Embryonic facial prominence (tissue), 1 donor: ENCODE measurements around the gene PLCB1.

Source experiments
- DNase-seq: peaks from one replicate; pipeline ENCODE4 v3.0.0-alpha.2; 2016; ENCODE audit errors: extremely low spot score

PLCB1 gene

GRCh38 chr20:8246153-8246552, 114.1 kb downstream of the PLCB1 start:
- no peak for DNase-seq

GRCh38 chr20:8246716-8247115, 114.7 kb downstream of the PLCB1 start:
- DNase-seq: no peak

- DNase-seq: no peak
Observed at GRCh38 chr20:8248051-8248450, 116.0 kb downstream of the PLCB1 start.

DNA sequence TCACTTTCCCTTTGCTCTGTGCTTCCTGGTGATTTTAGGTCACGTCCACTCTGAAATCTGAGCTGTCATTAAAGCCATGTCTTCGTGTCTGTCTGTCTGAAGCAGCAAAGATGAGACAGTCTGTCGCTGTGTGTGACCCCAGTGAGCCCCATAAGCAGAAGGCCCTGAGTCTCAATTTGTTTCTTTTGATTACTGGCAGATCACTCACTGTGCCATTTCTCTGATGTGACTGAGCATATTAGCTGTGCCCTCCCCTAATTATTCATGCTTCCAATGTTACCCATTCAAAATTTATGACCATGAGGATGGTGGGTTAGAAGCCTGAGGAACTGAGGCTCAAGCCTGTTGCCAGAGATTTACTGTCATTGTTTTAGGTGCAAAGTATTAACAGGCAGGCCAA, 117.6 kb downstream of the PLCB1 start:
- DNase-seq: no peak

- DNase-seq: no peak
Observed at GRCh38 chr20:8250539-8251200, 118.6 kb downstream of the PLCB1 start.

- no peak for DNase-seq
Observed at GRCh38 chr20:8251201-8251575, 119.1 kb downstream of the PLCB1 start.

DNA sequence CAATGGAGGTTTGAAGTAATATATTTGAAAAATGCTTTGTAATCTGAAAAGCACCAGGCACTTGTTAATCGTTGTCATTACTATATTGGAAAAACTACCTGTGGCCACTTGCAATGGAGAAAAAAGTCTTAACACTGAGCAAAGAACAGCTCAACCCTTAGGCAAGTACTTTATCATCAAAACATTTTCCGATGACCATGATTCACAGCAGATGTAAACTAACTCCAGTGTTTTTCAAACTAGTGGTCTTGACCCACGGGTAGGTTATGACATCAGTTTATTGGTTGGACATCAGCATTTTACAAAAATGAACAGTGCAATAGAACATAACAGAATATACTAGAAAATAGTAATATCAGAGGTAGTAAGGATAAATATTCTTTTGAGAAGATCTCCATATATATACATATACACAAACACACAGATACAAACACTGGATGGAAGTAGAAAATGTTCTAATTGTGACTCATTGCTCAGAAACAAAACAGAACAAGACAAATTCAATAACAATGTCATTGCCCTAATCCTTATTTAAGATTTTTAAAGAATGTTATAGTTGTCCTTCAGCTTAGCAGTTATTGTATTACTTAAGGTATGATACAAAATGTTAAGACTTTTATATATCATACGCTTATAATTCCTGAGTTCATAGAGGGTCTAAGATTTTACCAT, 123.0 kb downstream of the PLCB1 start:
- no peak for DNase-seq

DNA sequence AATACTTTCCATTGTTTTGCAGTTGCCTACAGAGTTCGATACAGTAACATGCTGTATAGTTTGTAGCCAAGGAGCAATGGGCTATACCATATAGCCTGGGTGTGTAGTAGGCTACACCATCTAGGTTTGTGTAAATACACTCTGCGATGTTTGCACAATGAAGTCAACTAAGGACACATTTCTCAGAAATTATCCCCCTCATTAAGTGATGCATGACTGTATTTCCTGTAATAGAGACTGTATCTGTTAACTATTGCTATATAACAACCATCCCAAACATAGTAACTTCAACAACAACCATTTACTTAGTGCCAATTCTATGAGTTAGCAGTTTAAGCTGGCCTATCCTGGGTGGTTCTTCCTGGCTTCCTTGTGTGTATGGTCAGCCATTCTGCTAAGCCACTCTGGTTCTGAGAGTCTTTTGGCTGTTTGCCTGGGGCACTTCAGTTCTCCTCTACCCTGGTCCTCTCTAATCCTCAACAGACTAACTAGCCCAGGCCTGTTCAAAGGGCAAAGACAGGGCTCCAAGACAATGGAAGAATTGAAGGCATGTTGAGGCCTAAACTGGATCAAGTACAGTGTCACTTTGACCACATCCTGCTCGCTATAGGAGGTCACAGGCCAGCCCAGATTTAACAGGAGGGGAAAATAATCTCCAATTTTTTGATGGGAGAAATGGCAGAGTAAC, 124.0 kb downstream of the PLCB1 start:
- DNase-seq: no peak

DNA sequence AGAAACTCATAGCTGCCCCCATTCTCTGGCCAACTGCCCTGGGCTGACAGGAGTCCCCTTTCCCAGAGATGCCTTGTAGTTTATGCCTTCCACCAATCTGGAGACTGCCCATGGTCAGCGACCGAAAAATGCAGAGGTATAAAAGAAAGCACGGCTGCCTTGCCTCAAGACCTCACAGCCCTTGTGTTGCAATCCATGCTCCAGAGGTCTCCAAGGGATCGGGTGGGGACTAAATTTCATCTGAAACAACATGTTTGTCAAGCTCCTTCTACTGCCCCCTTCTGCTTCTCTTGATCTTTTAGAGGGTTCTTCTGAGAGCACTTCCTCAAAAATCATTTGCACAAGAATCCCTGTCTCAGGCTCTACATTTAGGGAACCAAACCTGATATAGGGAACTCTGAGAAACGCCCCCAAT, 128.8 kb downstream of the PLCB1 start:
- no peak for DNase-seq

DNA sequence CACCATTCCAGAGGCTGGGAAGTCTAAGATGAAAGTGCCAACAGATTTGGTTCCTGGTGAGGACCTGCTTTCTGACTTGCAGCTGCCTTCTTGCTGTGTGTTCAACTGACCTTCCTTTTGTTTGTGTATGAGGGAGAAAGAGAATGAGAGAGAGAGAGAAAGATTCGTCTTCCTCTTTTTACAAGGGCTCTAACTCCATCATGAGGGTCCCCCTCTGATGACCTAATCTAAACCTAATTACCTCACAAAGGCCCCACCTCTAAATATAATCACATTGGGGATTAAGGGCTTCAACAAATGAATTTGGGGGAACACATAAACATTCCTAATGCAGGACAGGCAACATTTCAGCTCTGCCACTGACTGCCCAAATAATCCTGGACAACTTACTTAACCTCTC, 130.7 kb downstream of the PLCB1 start:
- no peak for DNase-seq

DNA sequence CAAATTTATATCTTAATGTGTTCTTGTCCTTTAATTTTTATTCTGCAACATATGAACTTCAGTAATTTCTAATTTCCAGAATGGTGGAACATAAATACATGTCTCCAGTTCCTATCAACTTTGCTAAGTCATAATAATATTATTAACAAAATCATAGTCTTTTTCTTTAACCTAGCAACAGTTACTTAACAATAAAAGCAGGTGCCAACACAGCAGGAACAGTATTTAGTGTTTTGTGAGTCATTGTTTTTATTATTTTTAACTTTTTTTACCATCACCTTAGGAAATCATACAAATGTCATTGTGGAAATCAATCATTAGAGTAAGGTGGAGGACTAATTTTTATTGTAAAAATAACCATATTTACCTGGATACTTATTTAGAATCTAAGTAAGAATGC, 133.5 kb downstream of the PLCB1 start:
- no peak for DNase-seq

DNA sequence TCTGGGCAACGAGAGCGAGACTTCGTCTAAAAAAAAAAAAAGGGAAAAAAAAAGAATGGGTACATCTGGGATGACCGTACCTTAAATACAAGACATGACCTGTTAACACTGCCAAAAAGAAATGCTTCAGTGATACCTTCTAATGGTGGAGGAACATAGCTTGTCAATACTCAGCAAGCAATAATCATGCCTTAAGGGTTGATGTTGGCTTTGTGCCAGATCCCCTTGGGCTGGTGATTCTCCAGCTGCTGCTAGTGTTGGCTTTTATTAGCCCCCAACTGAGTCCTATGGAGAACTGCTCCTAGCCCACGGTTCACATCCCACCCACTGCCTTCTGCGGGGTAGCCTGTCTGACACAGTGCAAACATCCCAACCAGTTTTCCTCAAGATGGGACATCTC, 134.9 kb downstream of the PLCB1 start:
- DNase-seq: no peak

DNA sequence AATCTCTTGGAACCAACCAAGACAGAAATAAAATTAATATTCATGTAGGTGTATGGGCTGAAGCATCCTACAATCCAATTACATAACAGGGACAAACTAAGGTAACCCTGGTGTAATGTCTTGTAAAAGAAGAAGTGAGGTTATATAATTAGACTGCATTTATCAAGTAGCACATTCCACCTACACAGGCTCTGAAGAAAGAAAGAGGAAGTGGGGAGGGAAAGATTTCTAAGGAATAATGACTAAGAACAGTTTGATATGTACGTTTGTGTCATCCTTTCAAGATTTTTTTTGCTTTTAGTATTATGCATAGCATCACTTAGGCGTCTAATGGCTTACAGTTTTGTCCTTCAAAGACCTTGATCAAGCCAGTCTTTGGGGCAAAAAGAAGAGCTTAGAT, 139.7 kb downstream of the PLCB1 start:
- DNase-seq: no peak

- DNase-seq: no peak
Observed at GRCh38 chr20:8272766-8273165, 140.7 kb downstream of the PLCB1 start.

- DNase-seq: no peak
Observed at GRCh38 chr20:8284902-8285301, 152.8 kb downstream of the PLCB1 start.

DNA sequence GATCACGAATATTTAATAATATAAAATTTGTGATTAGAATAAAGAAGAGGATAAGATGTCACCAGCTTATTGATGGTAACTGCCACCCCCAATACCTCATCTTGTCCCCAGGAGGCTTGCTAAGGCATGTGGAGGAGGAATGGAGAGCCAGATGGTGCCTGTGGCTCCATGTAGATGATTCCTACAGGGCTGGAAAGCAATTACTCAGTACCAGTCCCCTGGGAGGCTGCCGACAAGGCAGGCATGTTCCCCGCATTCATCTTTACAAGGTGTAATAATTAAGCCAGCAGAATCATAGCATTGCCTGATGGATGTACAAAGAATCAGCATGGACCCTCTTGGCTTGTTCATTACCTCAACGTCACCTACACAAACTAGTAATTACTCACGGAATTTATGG, 155.3 kb downstream of the PLCB1 start:
- DNase-seq: no peak

DNA sequence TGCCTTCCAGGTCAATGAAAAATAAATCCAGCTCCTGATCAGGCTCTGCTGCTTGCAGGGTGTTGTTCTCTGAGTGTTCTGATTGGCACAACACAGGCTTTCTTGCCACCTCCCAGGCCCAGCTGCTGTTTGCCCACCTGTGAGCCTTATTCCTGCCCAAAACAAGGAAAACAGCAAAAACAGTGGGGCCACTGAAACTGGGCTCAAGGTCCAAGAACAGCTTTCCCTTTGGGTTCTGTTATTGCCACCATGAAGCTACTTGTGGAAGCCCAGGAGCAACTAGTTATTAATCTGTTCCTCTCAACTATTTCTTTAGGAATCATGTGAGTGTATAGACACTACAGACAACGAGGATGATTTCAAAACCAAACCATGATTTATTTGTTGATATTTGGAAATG, 159.1 kb downstream of the PLCB1 start:
- DNase-seq: no peak

DNA sequence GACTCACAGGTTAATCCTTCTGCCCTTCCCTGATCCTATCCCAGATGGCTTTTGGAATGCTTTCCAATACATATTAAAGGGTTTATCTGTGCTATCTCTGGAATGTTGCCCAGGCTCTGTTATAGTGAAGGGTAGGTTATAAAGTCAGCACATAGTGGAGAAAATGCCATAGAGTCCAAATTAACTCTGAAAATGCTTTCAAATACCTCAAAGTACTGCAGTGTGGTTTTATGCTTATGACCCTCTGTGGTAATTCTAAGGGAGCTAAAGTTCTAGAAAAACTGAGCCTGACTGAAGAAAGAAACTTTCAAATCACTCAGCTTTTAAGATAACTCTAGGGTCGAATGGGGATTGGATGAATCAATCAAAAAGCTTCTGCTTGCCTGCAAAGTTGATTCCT, 159.8 kb downstream of the PLCB1 start:
- DNase-seq: no peak

- no peak for DNase-seq
Observed at GRCh38 chr20:8292793-8293192, 160.7 kb downstream of the PLCB1 start.

DNA sequence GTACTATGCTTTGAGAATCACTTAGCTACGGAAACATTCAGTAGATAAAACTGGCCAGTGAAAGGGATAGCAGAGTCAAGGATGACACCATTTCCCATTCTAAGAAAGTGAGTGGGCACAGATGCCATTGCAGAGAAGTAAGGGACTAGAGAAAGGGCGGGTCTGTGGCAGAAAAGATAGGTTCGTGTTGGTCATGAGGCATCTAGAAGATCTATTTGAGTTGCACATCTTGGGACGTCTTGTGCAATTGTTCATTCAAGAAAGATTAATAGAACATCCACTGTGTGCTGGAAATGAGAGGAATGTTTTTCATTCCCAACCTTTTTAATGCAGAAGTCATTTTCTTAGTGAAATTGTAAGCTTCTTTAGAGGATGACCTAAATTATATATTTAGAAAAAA, 161.7 kb downstream of the PLCB1 start:
- no peak for DNase-seq

- no peak for DNase-seq
Observed at GRCh38 chr20:8296536-8296935, 164.5 kb downstream of the PLCB1 start.

GRCh38 chr20:8298426-8299043, 166.5 kb downstream of the PLCB1 start:
- DNase-seq: no peak

- DNase-seq: no peak
Observed at GRCh38 chr20:8299921-8300320, 167.9 kb downstream of the PLCB1 start.
